Smooth muscle cell (in vitro differentiated cells): ENCODE data around the gene ISCU. TPM values are rescaled to one million over a fixed set of nuclear protein-coding genes. Genes with fewer than 3 reads are reported as not detected.
A peak's percentile ranks its signal among the peaks of the same experiment; 100 is the strongest.

Experiments used
- DNase-seq: peaks from one replicate; lab custom pipeline; 2025; ENCODE audit not compliant: unreplicated experiment; lab: John Stamatoyannopoulos, UW
- H2AFZ ChIP-seq: fragments of 200-600 bp; sonication (generic); 2 replicates; pipeline ENCODE4 v1.6.0; 2016; ENCODE audit warnings: antibody characterized with exemption, low read depth, mild to moderate bottlenecking
- H3F3A ChIP-seq: fragments of 200-600 bp; sonication (generic); 2 replicates; pipeline ENCODE4 v1.6.0; 2017; ENCODE audit warnings: antibody characterized with exemption, low read depth
- H3K27ac ChIP-seq: fragments of 200-600 bp; sonication (generic); 2 replicates; pipeline ENCODE4 v1.5.1; 2016; ENCODE audit warnings: low read depth, mild to moderate bottlenecking
- H3K27me3 ChIP-seq: fragments of 200-600 bp; sonication (generic); 2 replicates; pipeline ENCODE4 v1.6.1; 2016; ENCODE audit warnings: low read depth, mild to moderate bottlenecking
- H3K36me3 ChIP-seq: fragments of 200-600 bp; sonication (generic); 2 replicates; pipeline ENCODE4 v1.5.1; 2016; ENCODE audit warnings: low read depth
- H3K4me1 ChIP-seq: fragments of 200-600 bp; sonication (generic); 2 replicates; pipeline ENCODE4 v1.5.1; 2016; ENCODE audit warnings: low read depth
- H3K4me2 ChIP-seq: fragments of 200-600 bp; sonication (generic); 2 replicates; pipeline ENCODE4 v1.6.0; 2016; ENCODE audit warnings: mild to moderate bottlenecking
- H3K4me3 ChIP-seq: fragments of 200-600 bp; sonication (generic); 2 replicates; pipeline ENCODE4 v1.5.1; 2016; ENCODE audit warnings: mild to moderate bottlenecking
- H3K79me2 ChIP-seq: fragments of 200-600 bp; sonication (generic); 2 replicates; pipeline ENCODE4 v1.6.0; 2016; ENCODE audit warnings: low read depth, mild to moderate bottlenecking
- H3K9ac ChIP-seq: fragments of 200-600 bp; sonication (generic); 2 replicates; pipeline ENCODE4 v1.6.0; 2016; ENCODE audit warnings: low read depth
- H3K9me3 ChIP-seq: fragments of 200-600 bp; sonication (generic); replicated peaks from 2 replicates; pipeline ENCODE4 v1.5.1; 2016; ENCODE audit warnings: low read depth
- H4K20me1 ChIP-seq: fragments of 200-600 bp; sonication (generic); 2 replicates; pipeline ENCODE4 v1.6.0; 2016; ENCODE audit warnings: low read depth
- CTCF ChIP-seq: fragments of 200-600 bp; sonication (generic); IDR thresholded peaks from 2 replicates; pipeline ENCODE4 v1.5.1; 2017; ENCODE audit warnings: borderline replicate concordance, mild to moderate bottlenecking, antibody characterized with exemption; ENCODE audit not compliant: insufficient read depth, poor library complexity, severe bottlenecking
- WGBS: methylation state at CpG from one replicate; pipeline ENCODE4 v1.1.7; 2016; ENCODE audit warnings: low lambda C conversion rate; 5-methylcytosine and 5-hydroxymethylcytosine counted together
- polyA plus RNA-seq: library from polyadenylated mRNA; unstranded; fragments of >200 nt; fragmentation: Nextera tagmentation; extraction: Ambion mirVana; gene quantifications from 2 replicates; pipeline ENCODE4 v1.2.1, GENCODE V29; 2016
- total RNA-seq: library from RNA; depleted of rRNA; stranded (reverse); fragments of >200 nt; gene quantifications from 2 replicates; pipeline ENCODE4 v1.2.3, GENCODE V29; 2014

ISCU gene
- 134 and 138 TPM in 2 replicates for total RNA-seq
- 140 and 154 TPM in 2 replicates for polyA plus RNA-seq

GRCh38 chr12:108562348-108563135 lies at the start of gene ISCU:
Gene ISCU, plus strand, starts transcription at chr12:108562596. Its CDS starts 27 bp downstream, at chr12:108562623.
- Histone ChIP-seq H3K9me3 (no peaks in the 10 kb centered on the region), H3K36me3 (no peaks in the 10 kb centered on the region), H3K79me2 (peaks cover 48% of the 10 kb centered on the region), H3F3A (no peaks in the 10 kb centered on the region), H3K4me1 (peaks cover 7% of the 10 kb centered on the region), H3K4me3 (peak within 1 kb of the TSS; percentile 81), H4K20me1 (peaks cover 33% of the 10 kb centered on the region), H3K4me2 (peak within 1 kb of the TSS; percentile 95), H2AFZ (peak within 1 kb of the TSS; percentile 96), H3K27ac (peak within 1 kb of the TSS; percentile 92), H3K27me3 (no peaks in the 10 kb centered on the region), H3K9ac (peak within 1 kb of the TSS; percentile 95)
- no peak for TF ChIP-seq CTCF
- DNase-seq = peak; percentile 96
- WGBS = 2% methylated on average over 38 of the region's 72 CpGs

- Histone ChIP-seq H3K27ac (no peak overlapping the region), H3K36me3 (no peaks in the 10 kb centered on the region), H3K4me1 (peaks cover 14% of the 10 kb centered on the region), H3K9me3 (no peaks in the 10 kb centered on the region), H3K27me3 (no peaks in the 10 kb centered on the region), H3F3A (no peaks in the 10 kb centered on the region), H3K79me2 (no peaks in the 10 kb centered on the region), H3K4me3 (peak overlapping the region; percentile 84), H4K20me1 (no peaks in the 10 kb centered on the region), H3K4me2 (peak overlapping the region; percentile 73), H3K9ac (no peak overlapping the region), H2AFZ (no peak overlapping the region)
- TF ChIP-seq CTCF = no peak
- 41% methylated on average over 19 of the region's 19 CpGs for WGBS
- DNase-seq = no peak
These were observed 47.9 kb upstream of the ISCU start for GRCh38 chr12:108514468-108514972.

- Histone ChIP-seq H4K20me1 (no peaks in the 10 kb centered on the region), H3K79me2 (no peaks in the 10 kb centered on the region), H3K9ac (peak within 1 kb of the TSS; percentile 78), H2AFZ (no peak within 1 kb of the TSS), H3K9me3 (no peaks in the 10 kb centered on the region), H3K4me2 (peak within 1 kb of the TSS; percentile 99), H3K4me1 (peaks cover 14% of the 10 kb centered on the region), H3K4me3 (peak within 1 kb of the TSS; percentile 84), H3F3A (no peaks in the 10 kb centered on the region), H3K27me3 (no peaks in the 10 kb centered on the region), H3K36me3 (no peaks in the 10 kb centered on the region), H3K27ac (no peak within 1 kb of the TSS)
- no peak for TF ChIP-seq CTCF
- WGBS = under 1% methylated on average over 44 of the region's 67 CpGs
- peak; percentile 95 for DNase-seq
These were observed 47.2 kb upstream of the ISCU start, which contains the start of gene FICD for GRCh38 chr12:108514973-108515814. Gene FICD, plus strand, starts transcription at chr12:108515277. Its CDS starts 1,696 bp downstream, at chr12:108516973.
